ENCODE results near the gene HMCN2.

Gene HMCN2

DNA sequence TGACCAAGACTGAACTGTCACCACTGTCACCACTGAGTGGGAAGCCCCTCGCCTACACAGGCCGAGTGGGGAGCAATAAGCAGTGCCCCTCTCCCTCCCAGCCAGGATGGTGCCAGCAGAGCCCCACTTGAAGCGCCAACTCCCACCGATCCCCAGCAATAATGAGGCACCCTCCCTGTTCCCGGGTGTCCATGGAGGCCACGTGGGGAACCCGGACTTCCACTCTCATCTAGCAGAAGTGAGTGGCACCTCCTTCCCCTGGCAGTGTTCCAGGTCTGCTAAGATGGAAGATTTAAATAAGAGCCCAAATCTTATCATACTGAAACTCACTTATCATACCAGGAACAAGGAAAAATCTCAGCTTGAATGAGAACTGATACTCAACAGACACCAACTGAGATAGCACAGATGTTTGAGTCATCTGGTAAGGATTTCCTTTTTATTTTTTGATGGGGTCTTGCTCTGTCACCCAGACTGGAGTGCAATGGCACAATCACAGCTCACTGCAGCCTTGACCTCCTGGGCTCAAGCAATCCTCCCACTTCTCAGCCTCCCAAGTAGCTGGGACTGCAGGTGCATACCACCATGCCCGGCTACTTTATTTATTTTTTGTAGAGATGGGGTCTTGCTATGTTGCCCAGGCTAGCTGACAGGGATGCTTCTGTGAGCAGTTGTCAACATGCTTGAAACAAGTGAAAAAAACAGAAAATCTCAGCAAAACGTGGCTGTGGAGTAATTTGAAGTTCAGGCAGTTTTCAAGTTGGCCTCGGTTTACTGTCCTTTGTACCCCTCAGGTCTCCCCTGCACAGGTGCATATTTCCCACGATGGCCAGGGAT lies 149.6 kb downstream of the HMCN2 start:
- DNase-seq (ENCODE audit: low spot score): no peak

DNA sequence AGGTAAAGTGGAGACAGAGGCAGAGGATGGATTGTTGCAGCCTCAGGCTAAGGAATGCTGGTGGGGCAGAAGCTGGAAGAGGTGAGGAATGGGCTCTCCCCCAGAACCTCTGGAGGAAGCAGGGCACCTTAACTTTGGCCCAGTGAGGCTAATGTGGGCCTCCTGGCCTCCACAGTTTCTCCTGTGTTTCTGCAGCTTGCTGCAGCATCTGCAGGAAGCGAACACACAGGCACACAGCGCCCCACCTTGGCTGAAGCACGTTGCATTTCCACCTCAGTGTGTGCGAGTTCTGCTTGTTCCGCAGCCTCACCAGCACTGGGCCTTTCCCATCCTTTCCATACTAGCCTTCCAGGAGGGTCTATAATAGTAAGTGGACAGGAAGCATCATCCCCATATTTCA lies 152.0 kb downstream of the HMCN2 start:
- no peak for DNase-seq (ENCODE audit: low spot score)

DNA sequence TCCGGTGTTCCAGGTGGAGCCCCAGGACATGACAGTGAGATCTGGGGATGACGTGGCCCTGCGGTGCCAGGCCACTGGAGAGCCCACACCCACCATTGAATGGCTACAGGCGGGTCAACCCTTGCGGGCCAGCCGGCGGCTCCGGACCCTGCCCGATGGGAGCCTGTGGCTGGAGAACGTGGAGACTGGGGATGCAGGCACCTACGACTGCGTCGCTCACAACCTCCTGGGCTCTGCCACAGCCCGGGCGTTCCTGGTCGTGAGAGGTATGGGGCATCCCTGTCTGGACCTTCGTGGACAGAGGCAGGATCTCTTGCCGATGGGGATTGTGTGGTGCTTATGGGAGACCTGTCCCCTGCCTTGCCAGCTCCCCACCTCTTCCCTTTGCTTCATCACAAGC lies 153.2 kb downstream of the HMCN2 start:
- no peak for DNase-seq (ENCODE audit: low spot score)

DNA sequence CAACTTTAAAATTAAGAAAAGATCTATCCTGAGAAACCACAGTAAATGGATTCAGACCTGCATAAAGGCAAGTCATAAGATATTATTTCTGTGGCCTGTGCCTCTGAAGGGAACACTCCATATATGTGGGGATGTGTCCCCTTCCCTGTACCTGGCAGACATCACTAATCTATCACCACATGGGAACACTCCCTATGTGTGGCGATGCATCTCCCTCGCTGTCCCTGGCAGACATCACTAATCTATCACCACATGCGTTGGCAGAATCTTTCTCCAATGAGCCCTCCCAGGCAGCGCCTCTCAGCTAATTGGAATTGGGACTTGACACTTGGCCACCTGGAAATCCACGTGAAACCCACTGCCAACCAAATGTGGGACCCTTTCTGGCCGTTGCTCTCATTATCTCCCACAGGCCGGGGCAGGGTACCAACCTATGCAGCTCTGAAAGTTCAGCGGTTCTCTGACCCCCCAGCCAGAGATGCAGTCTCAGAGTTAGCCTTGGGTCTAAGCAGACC lies 154.0 kb downstream of the HMCN2 start:
- DNase-seq (ENCODE audit: low spot score): no peak

DNA sequence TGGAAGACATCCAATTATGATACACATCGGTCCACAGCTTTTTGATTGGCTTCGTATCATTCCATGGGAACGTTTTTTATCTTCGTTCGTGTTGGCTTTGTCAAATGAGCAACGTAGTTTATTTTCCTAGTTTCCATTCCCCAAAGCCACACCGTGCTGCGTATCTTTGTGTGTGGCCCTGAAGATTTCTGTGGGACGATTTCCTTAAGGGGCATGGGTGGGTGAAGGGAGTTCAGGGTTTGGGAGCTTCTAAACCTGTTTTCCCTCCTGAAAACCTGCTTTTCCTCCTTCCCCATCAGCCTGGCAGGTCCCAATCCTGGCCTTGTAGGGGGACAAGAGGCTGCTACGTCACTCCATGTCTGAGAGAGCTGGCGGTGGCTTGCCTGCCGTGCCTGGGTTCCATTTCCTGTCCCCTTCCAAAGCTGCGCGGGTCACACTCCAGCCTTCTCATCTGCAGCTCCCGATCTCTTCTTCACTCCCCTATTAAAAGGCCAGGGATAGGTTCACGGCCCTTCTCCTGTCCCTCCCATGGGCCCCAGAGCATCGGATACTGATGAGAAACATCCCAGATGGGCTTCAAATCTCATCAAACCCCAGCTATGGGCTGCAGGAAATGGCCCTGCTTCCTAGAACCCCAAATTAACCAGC lies 155.7 kb downstream of the HMCN2 start:
- no peak for DNase-seq (ENCODE audit: low spot score)

DNA sequence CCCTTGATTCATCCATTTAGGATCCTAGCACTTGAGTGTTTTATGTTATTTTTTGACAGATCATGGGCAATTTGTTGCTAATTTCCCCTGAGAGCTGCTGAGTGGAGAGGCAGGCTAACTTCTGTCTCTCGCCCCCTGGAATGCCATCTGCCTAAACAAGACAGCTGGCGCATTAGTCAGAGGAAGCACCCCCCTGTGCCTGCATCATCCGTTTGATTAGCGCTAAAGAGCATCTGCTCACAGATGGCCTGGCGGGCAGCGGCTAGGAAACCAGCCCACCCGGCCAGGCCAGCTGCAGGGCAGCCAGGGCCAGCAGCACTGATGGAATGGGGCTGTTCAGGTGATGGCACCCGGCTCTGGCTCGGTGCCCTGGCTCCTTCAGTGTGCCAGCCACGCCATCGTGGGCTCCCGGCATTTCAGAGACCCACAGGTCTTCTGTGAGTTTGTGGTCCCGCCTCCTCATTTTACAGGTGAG lies 156.3 kb downstream of the HMCN2 start:
- no peak for DNase-seq (ENCODE audit: low spot score)

DNA sequence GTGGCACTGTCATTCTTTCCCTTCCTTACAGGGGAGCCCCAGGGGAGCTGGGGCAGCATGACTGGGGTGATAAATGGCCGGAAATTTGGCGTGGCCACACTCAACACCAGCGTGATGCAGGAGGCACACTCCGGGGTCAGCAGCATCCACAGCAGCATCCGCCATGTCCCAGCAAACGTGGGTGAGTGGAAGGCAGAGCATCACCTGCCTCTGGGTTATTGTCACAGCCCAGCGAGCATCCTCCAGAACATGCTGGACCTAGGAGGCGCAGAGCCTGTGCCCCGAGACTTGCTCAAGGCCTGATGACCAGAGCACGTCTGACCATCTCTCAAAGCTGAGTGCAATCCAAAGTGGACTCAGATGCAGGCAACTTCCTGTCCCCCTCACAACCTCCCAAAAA lies 157.0 kb downstream of the HMCN2 start:
- no peak for DNase-seq (ENCODE audit: low spot score)

DNA sequence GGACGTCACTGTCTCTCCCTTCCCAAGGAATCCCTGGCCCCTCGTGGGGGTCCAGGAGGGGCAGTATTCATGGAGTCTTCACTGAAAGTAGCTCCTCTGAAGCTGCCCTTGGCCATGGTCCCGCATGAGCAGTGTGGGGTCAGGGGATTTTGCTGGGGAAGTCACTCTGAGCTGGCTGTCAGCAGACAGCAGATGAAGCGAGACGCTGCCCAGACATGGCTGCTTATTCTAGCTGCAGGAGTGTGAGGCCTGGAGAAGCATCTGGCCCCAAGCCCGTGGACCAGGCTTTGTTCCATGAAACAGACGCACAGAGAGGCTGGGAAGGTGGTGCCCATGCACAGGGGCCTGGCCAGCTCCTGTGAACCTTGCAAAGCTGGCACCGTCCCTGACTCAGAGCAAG lies 157.7 kb downstream of the HMCN2 start:
- no peak for DNase-seq (ENCODE audit: low spot score)

DNA sequence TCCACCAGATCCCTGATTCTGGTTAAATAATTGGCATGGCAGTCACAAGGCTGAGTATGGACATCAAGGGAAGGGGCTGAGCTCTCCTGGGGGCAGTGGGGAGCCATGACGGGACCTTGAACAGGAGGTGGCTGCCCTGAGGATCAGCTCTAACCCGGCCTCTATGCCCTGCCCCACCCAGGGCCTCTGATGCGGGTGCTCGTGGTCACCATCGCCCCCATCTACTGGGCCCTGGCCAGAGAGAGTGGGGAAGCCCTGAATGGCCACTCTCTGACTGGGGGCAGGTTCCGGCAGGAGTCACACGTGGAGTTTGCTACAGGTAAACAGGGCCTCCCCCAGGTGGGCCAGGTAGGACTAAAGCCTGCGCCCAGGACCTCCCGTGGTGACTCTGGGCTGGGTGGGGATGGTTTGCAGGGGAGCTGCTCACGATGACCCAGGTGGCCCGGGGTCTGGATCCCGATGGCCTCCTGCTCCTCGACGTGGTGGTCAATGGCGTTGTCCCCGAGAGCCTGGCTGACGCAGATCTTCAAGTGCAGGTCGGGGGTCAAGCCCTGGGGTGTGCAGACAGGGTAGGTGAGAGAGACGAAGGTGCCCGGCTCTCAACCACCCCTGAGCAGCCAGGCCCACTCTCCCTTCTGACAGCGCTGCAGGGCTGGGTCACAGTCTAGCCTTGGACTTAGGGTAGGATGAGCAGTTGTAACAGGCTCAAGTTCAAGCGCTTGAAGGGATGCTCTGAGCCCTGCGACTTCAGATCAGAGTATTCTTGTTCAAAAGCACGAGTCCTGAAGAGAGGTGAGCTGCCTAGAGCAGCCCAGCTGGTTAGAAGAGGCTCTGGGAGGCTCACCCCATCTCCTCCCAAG lies 159.3 kb downstream of the HMCN2 start:
- no peak for DNase-seq (ENCODE audit: low spot score)

DNA sequence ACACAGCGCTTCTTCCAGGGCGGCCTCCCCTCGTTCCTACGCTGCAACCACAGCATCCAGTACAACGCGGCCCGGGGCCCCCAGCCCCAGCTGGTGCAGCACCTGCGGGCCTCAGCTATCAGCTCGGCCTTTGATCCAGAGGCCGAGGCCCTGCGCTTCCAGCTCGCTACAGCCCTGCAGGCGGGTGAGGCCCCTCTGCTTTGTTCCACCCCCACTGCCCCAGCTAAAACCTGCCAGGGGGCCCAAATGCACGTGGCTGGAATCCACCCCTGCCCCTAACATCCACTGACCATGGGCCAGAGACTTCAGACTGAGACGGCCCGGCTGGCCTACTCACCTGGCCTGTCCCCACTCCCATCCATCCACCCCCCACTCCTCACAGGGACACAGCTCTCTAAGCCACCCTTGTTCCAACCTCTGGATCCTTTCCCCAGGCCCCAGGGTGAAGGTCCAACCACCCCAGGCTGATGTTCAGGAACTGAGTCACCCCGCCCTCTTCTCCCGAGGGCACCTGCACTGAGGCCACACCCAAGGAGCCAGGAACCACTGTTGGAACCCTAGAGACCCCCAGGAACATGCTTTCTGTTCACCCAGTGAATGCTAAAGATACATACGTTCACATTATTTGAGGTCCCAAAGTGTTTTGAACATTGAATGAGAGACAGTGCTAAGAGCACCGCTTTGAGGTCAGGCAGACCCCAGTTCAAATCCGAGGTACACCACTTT lies 160.3 kb downstream of the HMCN2 start:
- no peak for DNase-seq (ENCODE audit: low spot score)

DNA sequence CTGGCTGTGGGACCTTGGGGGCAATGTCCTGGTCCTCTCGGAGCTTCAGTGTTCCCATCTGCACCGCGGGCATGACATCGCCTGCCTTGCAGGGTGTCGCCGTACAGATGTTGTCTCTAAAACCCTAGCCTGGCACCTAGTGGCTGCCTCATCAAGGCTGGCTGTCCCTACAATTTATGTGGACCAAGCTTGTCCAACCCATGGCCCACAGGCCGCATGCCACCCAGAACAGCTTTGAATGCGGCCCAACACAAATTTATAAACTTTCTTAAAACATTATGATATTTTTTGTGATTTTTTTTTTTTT lies 160.9 kb downstream of the HMCN2 start:
- no peak for DNase-seq (ENCODE audit: low spot score)

DNA sequence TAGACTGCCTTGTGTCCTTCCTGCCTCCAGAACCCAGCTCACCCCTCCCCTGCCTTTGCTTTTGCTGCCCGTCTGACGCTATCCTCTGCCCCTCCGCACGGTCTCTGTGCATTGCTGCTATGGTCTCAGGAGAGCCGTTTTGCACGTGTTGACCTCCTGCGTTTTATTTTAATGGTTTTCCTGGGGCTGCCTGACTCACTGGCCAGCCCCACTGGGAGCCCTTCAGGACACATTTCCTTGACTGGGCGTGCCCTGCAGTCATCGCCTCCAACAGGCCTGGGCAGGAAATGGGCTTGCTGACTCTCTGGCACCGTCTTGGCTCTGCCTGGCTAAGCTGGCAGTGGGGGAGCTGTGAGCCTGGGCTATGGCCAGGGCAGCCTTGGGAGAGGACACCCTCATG lies 161.3 kb downstream of the HMCN2 start:
- no peak for DNase-seq (ENCODE audit: low spot score)

DNA sequence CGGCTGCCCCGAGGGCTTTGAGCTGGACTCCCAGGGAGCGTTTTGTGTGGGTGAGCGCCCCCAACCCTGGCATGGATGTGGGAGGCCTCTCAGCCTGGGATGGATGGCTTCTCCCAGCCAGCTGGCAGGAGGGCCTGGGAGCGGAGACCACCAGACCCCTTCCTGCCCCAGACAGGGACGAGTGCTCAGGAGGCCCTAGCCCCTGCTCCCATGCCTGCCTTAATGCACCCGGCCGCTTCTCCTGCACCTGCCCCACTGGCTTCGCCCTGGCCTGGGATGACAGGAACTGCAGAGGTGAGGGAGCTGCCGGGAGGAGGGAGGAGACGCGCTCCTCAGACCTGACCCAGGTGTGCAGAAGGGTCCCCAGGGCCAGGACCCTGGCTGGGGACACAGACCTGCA lies 161.8 kb downstream of the HMCN2 start:
- DNase-seq (ENCODE audit: low spot score): no peak

DNA sequence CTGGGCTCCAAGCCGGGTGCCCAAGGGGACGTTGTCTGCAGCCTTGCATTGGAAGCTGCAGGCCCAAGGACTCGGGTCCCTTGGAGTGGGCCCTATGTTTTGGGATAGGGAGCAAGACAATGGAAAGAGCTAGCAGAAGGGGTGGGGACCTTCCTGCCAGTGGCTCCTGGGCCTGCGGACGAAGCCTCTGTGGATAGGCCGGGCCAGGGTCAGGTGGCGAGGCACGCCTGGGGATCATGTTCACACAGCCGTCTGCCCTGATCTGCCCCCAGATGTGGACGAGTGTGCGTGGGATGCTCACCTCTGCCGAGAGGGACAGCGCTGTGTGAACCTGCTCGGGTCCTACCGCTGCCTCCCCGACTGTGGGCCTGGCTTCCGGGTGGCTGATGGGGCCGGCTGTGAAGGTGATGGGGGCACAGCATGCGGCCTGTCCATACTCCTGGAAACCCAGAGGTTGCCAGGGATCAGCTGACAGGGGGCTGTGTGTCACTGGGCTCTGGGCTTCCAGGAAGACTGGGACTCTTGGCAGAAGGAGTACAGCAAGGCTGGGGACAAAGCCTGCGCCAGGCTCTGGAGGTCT lies 162.6 kb downstream of the HMCN2 start:
- DNase-seq (ENCODE audit: low spot score): no peak

DNA sequence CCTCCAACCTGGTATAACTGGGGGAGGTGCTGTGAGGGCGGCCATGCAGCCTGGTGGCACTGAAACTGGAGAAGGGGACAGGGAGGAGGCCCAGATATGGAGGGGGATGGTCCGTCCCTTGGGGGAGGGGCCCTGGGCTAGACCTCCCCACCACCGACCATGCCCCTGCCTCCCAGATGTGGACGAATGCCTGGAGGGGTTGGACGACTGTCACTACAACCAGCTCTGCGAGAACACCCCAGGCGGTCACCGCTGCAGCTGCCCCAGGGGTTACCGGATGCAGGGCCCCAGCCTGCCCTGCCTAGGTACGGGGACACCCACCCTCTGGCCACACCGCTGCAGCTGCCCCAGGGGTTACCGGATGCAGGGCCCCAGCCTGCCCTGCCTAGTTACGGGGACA lies 163.8 kb downstream of the HMCN2 start:
- DNase-seq (ENCODE audit: low spot score): no peak

DNA sequence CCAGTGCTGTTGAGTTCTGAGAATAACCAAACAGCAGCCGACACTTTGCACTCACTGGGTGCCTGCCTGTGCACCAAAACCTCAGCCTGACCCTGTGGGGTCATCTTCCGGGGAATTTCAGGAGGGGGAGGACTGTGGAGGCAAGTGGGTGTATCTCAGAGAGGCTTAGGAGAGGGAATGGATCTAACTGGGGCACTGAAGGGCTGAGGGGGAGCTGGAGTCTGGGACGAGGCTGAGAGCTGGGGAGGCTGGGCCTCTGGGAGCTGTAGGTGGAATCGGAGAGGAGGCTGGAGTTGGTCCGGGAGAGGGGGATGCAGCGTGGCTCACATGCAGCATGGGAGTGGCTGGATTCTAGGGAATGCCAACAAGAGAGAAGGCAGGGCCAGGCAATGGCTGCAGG lies 164.3 kb downstream of the HMCN2 start:
- no peak for DNase-seq (ENCODE audit: low spot score)

DNA sequence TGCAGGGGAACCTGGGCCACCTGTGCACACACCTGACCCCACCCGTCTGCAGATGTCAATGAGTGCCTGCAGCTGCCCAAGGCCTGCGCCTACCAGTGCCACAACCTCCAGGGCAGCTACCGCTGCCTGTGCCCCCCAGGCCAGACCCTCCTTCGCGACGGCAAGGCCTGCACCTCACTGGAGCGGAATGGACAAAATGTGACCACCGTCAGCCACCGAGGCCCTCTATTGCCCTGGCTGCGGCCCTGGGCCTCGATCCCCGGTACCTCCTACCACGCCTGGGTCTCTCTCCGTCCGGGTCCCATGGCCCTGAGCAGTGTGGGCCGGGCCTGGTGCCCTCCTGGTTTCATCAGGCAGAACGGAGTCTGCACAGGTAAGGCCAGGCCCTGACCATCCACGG lies 164.7 kb downstream of the HMCN2 start:
- DNase-seq (ENCODE audit: low spot score): no peak

DNA sequence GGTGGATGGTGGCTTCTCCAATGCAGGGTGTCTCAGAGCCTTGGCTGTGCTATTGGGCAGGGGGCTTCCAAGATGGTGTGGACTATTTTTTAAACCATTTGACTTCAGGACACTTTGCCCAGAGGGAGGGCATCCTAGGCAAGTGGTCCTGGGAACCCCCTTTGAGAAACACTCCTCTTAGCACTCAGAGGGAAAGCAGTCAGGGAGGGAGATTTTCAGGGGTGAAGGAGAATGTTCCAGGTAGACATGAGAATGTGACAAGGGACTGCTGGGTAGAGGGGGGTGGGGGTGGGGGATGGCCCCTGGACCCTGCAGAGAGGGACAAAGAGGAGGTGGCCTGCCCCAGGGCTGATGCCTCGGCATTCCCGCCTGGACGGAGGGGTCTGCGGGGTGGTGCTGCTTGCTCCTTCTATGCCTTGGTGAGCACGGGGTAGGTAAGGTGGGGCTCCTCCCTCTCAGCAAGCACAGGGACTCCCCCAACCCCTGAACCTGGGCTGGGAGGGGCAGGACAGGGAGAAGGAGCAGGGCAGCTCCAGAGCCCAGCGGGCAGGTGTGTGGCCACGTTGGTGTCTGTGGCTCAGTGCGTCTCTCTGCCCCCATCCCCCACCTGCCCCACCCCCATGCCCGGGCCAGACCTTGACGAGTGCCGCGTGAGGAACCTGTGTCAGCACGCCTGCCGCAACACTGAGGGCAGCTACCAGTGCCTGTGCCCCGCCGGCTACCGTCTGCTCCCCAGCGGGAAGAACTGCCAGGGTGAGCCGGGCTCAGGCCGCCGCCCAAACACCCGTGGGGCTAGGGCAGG lies 165.4 kb downstream of the HMCN2 start:
- DNase-seq (ENCODE audit: low spot score): no peak

DNA sequence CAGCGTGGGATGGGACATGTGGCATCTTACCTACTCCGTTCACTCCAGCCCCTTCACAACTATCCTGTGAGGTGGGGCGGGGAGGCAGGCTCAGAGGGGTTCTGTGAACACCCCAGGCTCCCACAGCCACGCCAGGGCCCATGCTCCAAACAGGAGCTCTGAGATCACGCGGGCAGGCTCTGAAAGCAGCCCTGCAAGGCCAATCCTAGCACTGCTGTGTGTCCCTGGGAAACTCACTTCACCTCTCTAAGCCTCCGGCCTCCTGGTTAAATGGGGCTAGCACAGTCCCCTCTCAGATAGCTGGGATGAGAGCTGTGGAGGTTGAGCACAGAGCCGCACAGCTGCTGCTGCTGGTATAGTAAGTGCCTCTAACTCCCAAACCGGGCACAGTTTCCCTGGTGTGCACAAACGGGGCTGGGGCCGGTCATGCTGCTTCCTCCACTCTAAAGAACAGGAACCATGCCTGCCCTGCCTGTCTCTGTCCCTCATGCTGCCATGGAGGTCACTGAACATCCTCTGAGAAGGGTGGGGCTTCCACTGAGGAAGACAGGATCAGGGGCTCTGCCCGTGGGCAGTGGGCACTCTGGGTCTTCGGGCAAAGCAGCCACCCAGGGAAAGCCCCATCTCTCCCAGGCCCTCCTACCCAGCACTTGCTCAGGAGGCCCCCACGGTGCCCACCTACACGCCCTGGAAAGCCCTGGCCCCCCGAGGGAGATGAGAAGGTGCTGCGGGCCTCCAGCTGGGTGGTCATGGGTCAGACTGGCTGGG lies 166.2 kb downstream of the HMCN2 start:
- no peak for DNase-seq (ENCODE audit: low spot score)

DNA sequence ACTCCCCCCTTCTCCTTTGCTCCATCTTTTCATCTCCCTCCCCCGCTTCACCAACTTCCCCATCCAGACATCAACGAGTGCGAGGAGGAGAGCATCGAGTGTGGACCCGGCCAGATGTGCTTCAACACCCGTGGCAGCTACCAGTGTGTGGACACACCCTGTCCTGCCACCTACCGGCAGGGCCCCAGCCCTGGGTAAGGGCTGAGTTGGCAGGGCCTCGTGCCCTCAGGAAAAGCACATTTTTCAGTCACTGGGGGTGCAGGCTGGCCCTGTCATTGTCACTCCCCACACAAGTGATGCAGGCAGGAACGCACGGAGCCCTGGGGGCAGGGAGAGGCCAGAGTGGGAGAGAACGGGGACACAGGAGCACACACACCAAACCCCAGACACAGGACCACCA lies 166.8 kb downstream of the HMCN2 start:
- DNase-seq (ENCODE audit: low spot score): no peak
